ENCODE data around the gene FAM110A. TPM values are rescaled to one million over a fixed set of nuclear protein-coding genes. Genes with fewer than 3 reads are reported as not detected.
"Not testable (repeated sequence)": the region's sequence is repeated elsewhere in the genome, so short reads cannot be mapped to it uniquely, and the experiment has no call there.

FAM110A gene
- total and polyA plus RNA-seq, 8 donors, result 1.8 to 8.4 (median 3.5) TPM

GRCh38 chr20:801678-802077 is 31.8 kb upstream of the FAM110A start:
- Histone ChIP-seq H3K27me3 (peaks cover 0 to 4% (median 0%) of the 10 kb centered on the region in 4 donors), H3K4me1 (no peaks in the 10 kb centered on the region), H3K36me3 (no peaks in the 10 kb centered on the region), H3K4me3 (no peak overlapping the region), H3K27ac (no peak overlapping the region), H3K9me3 (no peaks in the 10 kb centered on the region)
- WGBS, 2 donors, result 70 to 77% methylated on average over 3 of the region's 3 CpGs
- no peak for ATAC-seq
- intact Hi-C loops (cut with DNase I), result no loop called here
- TF ChIP-seq CTCF (IDR thresholded peaks at IDR 0.05), result no peak
- DNase-seq, result no peak
- FAIRE-seq, result no peak

GRCh38 chr20:805713-806112 is 27.8 kb upstream of the FAM110A start:
- Histone ChIP-seq H3K4me3 (no peak overlapping the region), H3K27me3 (peaks cover 0 to 4% (median 2%) of the 10 kb centered on the region in 4 donors), H3K4me1 (no peaks in the 10 kb centered on the region), H3K36me3 (no peaks in the 10 kb centered on the region), H3K27ac (no peak overlapping the region), H3K9me3 (no peaks in the 10 kb centered on the region)
- DNase-seq (no peak), FAIRE-seq (peak; percentile 91), ATAC-seq (no peak)
- no peak for TF ChIP-seq CTCF (IDR thresholded peaks at IDR 0.05)
- intact Hi-C loops (cut with DNase I), result no loop called here
- WGBS, 2 donors, result 28 to 33% methylated on average over 1 of the region's 1 CpG

- intact Hi-C loops (cut with DNase I), result loop anchor here in 2 of 3 donors (10.0 kb wide), 3 partner anchors 153 to 383 kb away; no protein-coding TSS in a partner anchor
- FAIRE-seq, H3K4me3 ChIP-seq, DNase-seq, H3K36me3 ChIP-seq, H3K4me1 ChIP-seq, H3K27me3 ChIP-seq, H3K9me3 ChIP-seq, ATAC-seq, H3K27ac ChIP-seq: not testable (repeated sequence)
- 25 to 26% methylated on average over 13 of the region's 13 CpGs for WGBS, 2 donors
Observed at GRCh38 chr20:811776-812434, 21.6 kb upstream of the FAM110A start.

GRCh38 chr20:812435-812814 is 21.1 kb upstream of the FAM110A start:
- H3K4me3 ChIP-seq, H3K27me3 ChIP-seq, DNase-seq, H3K27ac ChIP-seq, H3K4me1 ChIP-seq, ATAC-seq, H3K9me3 ChIP-seq, FAIRE-seq, H3K36me3 ChIP-seq: not testable (repeated sequence)
- WGBS, 2 donors, result 21 to 28% methylated on average over 2 of the region's 2 CpGs
- intact Hi-C loops (cut with DNase I), result loop anchor here in 2 of 3 donors (10.0 kb wide), 3 partner anchors 152 to 382 kb away; no protein-coding TSS in a partner anchor

- H3K36me3 ChIP-seq, result no peaks in the 10 kb centered on the region
- no peak for ATAC-seq
- no peak overlapping the region for H3K27ac ChIP-seq
- H3K9me3 ChIP-seq, result no peaks in the 10 kb centered on the region
- TF ChIP-seq CTCF (IDR thresholded peaks at IDR 0.05), result no peak
- no peaks in the 10 kb centered on the region for H3K4me1 ChIP-seq
- DNase-seq, result no peak
- no peak overlapping the region for H3K4me3 ChIP-seq
- no peak for FAIRE-seq
- 42 to 50% methylated on average over 8 of the region's 8 CpGs for WGBS, 2 donors
- intact Hi-C loops (cut with DNase I), result loop anchor here in 2 of 3 donors (10.0 kb wide), 3 partner anchors 151 to 381 kb away; no protein-coding TSS in a partner anchor
- peaks cover 0 to 4% (median 0%) of the 10 kb centered on the region in 4 donors for H3K27me3 ChIP-seq
Observed at GRCh38 chr20:813390-813789, 20.1 kb upstream of the FAM110A start.

GRCh38 chr20:815226-815625 is 18.3 kb upstream of the FAM110A start:
- FAIRE-seq, result no peak
- Histone ChIP-seq H3K27ac (no peak overlapping the region), H3K9me3 (no peaks in the 10 kb centered on the region), H3K4me1 (no peaks in the 10 kb centered on the region), H3K4me3 (no peak overlapping the region), H3K36me3 (no peaks in the 10 kb centered on the region), H3K27me3 (no peaks in the 10 kb centered on the region)
- DNase-seq, result no peak
- 58 to 68% methylated on average over 10 of the region's 10 CpGs for WGBS, 2 donors
- no peak for TF ChIP-seq CTCF (IDR thresholded peaks at IDR 0.05)
- no peak for ATAC-seq
- intact Hi-C loops (cut with DNase I), result loop anchor here (5.0 to 10.0 kb wide), 4 partner anchors 142 to 380 kb away; no protein-coding TSS in a partner anchor
